Transverse colon (tissue), 4 donors: ENCODE results near the gene MARK2. TPM values are rescaled to one million over a fixed set of nuclear protein-coding genes. Genes with fewer than 3 reads are reported as not detected.

ENCODE experiments used
- DNase-seq: peaks from one replicate; pipeline ENCODE4 v3.0.0-alpha.2; 2019
- H3K27ac ChIP-seq, 4 donors: fragments of 200-600 bp; sonication (generic); 2 replicates each; pipeline ENCODE4 v1.5.1; 2016 to 2018; ENCODE audit warnings: inconsistent platforms in 4 of 4
- H3K27me3 ChIP-seq: fragments of 200-600 bp; sonication (generic); 2 replicates; pipeline ENCODE4 v1.5.1; 2017; ENCODE audit warnings: inconsistent platforms
- H3K36me3 ChIP-seq, 4 donors: fragments of 200-600 bp; sonication (generic); 2 replicates each; pipeline ENCODE4 v1.5.1; 2017 to 2019; ENCODE audit warnings: inconsistent platforms in 4 of 4
- H3K4me1 ChIP-seq, 4 donors: fragments of 200-600 bp; sonication (generic); 2 replicates each; pipeline ENCODE4 v1.5.1; 2017 to 2020; ENCODE audit warnings: inconsistent platforms in 4 of 4
- H3K4me3 ChIP-seq, 4 donors: fragments of 200-600 bp; sonication (generic); 1 replicate in 1 of 4; 2 replicates in 3 of 4; pipeline versions ENCODE4 v1.5.1 to v1.6.1; 2017 to 2019; ENCODE audit warnings: inconsistent platforms in 4 of 4
- H3K9me3 ChIP-seq, 2 donors: fragments of 200-600 bp; sonication (generic); 2 replicates each; pipeline ENCODE4 v1.5.1; 2017 to 2019; ENCODE audit warnings: inconsistent platforms in 2 of 2
- CTCF ChIP-seq, 5 experiments: fragments of 200-600 bp in 3 of 5; fragments of 450-650 bp in 2 of 5; sonication (generic) in 3 of 5; IDR thresholded peaks; 1 replicate in 2 of 5; 2 replicates in 3 of 5; pipeline ENCODE4 v1.5.1; 2016 to 2017; ENCODE audit warnings: antibody characterized with exemption in 5 of 5, inconsistent platforms in 3 of 5, mild to moderate bottlenecking in 2 of 5, moderate library complexity in 1 of 5
- EP300 ChIP-seq: sonication (generic); formaldehyde crosslinking; IDR thresholded peaks from one replicate; pipeline ENCODE4 v1.6.1; 2017; ENCODE audit warnings: antibody characterized with exemption, low read depth
- POLR2A ChIP-seq: fragments of 450-650 bp; IDR thresholded peaks from one replicate; pipeline ENCODE4 v1.6.1; 2016; ENCODE audit warnings: antibody characterized with exemption, mild to moderate bottlenecking, moderate library complexity
- POLR2AphosphoS5 ChIP-seq, 3 donors: sonication (generic); formaldehyde crosslinking; IDR thresholded peaks; one replicate each; pipeline ENCODE4 v1.6.1; 2016; ENCODE audit warnings: antibody characterized with exemption in 3 of 3
- WGBS, 2 donors: methylation state at CpG; one replicate each; pipeline ENCODE4 v1.1.5; 2018; ENCODE audit warnings: low coverage in 1 of 2; 5-methylcytosine and 5-hydroxymethylcytosine counted together
- in situ Hi-C, 4 donors: fragments of 200-750 bp; cut with MboI; loops; one replicate each; pipeline versions ENCODE4 v1.15.0 to v1.15.1; 2017; ENCODE audit warnings: low sequenced_read_pairs in 3 of 4, low pct_ligation_motif_present in 1 of 4, low pct_unique_long_range_greater_than_20kb in 1 of 4
- intact Hi-C: fragments of 100-400 bp; cut with DNase I; formaldehyde crosslinking; loops from one replicate; pipeline ENCODE4 v1.15.1; 2023; ENCODE audit warnings: low total_unique reads
- total RNA-seq, 4 donors: library from RNA; depleted of rRNA; stranded (reverse); fragments of >200 nt; gene quantifications; one replicate each; pipeline ENCODE4 v1.1.0, GENCODE V29; 2016

MARK2 gene
- total RNA-seq, 4 donors from 2014 or later, result 33.0 to 106 (median 77.8) TPM

- H3K27ac ChIP-seq, result peak overlapping the region in 2 of 4 donors; percentile 28 to 86
- no peaks in the 10 kb centered on the region for H3K36me3 ChIP-seq
- in situ Hi-C loops, result no loop called here
- H3K27me3 ChIP-seq, result no peaks in the 10 kb centered on the region
- peak; percentile 52 to 61 (median 55) for TF ChIP-seq CTCF (IDR thresholded peaks at IDR 0.05)
- TF ChIP-seq EP300, result no peak
- 8% methylated on average over 22 of the region's 56 CpGs; no CpG with 5 or more reads in 1 of the 2 donors for WGBS, 2 donors
- H3K4me3 ChIP-seq, result peak overlapping the region; percentile 34 to 56 (median 41)
- peak; percentile 61 for DNase-seq
- peaks cover 42 to 52% (median 49%) of the 10 kb centered on the region in 4 donors for H3K4me1 ChIP-seq
- no peaks in the 10 kb centered on the region for H3K9me3 ChIP-seq
- intact Hi-C loops, result no loop called here
Observed at GRCh38 chr11:63915961-63916836, 77.3 kb downstream of the MARK2 start.

DNA sequence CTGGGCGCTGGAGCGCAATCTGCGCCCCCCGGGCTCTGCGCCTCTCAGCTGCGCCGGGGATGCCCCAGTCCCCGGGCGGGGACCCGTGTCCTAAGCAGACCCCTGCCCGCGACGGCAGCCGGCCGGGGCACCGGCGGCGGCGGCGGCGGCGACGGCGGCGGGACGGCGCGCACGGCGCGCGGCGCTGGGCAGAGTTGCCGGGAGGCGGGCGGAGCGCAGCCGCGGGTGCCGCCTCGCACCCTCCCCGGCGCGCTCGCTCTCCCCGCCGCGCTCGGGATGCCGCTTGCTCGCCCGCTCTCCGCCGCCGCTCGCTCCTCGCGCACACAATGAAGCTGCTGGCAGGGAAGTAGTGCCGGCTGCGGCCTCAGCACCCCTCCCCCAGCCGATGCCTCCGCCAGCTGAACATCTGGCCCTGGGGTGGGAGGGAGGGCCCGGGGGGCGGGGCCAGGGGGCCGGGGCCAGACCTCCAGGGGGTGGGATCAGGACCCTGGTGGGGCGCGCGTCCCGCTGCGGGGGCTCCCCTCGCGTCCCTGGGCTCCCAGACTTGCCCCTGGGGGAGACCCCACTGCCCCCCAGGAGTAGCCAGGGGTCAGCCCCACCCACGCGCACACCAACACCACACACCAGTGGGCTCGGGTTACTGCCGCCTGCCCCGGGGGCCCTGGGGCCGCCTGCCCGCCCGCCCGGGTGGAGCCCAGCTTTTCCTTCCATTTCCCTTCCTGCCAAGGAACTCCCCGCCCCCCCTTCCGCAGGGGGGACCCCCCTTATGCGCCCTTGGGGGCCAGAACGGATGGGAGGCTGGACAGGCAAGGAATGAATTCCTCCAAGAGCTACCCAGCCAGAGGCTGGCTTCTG, 78.2 kb downstream of the MARK2 start, which contains the start of gene RCOR2:
RCOR2 (minus strand) TSS at position 328 of the 855 bp plus-strand sequence. CDS start 708 bp downstream, outside the sequence.
- intact Hi-C loops (no loop called here), in situ Hi-C loops (no loop called here)
- 0% methylated on average over 22 of the region's 85 CpGs; no CpG with 5 or more reads in 1 of the 2 donors for WGBS, 2 donors
- DNase-seq, result peak; percentile 79
- H3K9me3 ChIP-seq, result no peaks in the 10 kb centered on the region
- no peaks in the 10 kb centered on the region for H3K36me3 ChIP-seq
- TF ChIP-seq POLR2AphosphoS5 (IDR thresholded peaks at IDR 0.05), result peak; percentile 20 to 51 (median 47)
- no peak for TF ChIP-seq EP300
- H3K27ac ChIP-seq, result peak within 1 kb of the TSS; percentile 84 to 90 (median 86)
- H3K4me1 ChIP-seq, result peaks cover 42 to 52% (median 49%) of the 10 kb centered on the region in 4 donors
- H3K27me3 ChIP-seq, result no peaks in the 10 kb centered on the region
- peak within 1 kb of the TSS; percentile 34 to 56 (median 41) for H3K4me3 ChIP-seq

GRCh38 chr11:63917692-63918506, 79.0 kb downstream of the MARK2 start:
- 7% methylated on average over 40 of the region's 50 CpGs; no CpG with 5 or more reads in 1 of the 2 donors for WGBS, 2 donors
- intact Hi-C loops (no loop called here), in situ Hi-C loops (no loop called here)
- peak; percentile 62 for DNase-seq
- H3K4me3 ChIP-seq, result peak overlapping the region; percentile 1 to 56 (median 41)
- H3K9me3 ChIP-seq, result no peaks in the 10 kb centered on the region
- H3K27ac ChIP-seq, result peak overlapping the region; percentile 84 to 90 (median 86)
- no peaks in the 10 kb centered on the region for H3K27me3 ChIP-seq
- H3K36me3 ChIP-seq, result no peaks in the 10 kb centered on the region
- TF ChIP-seq CTCF (IDR thresholded peaks at IDR 0.05) (no peak), POLR2AphosphoS5 (IDR thresholded peaks at IDR 0.05) (no peak), POLR2A (no peak)
- H3K4me1 ChIP-seq, result peaks cover 42 to 52% (median 49%) of the 10 kb centered on the region in 4 donors

DNA sequence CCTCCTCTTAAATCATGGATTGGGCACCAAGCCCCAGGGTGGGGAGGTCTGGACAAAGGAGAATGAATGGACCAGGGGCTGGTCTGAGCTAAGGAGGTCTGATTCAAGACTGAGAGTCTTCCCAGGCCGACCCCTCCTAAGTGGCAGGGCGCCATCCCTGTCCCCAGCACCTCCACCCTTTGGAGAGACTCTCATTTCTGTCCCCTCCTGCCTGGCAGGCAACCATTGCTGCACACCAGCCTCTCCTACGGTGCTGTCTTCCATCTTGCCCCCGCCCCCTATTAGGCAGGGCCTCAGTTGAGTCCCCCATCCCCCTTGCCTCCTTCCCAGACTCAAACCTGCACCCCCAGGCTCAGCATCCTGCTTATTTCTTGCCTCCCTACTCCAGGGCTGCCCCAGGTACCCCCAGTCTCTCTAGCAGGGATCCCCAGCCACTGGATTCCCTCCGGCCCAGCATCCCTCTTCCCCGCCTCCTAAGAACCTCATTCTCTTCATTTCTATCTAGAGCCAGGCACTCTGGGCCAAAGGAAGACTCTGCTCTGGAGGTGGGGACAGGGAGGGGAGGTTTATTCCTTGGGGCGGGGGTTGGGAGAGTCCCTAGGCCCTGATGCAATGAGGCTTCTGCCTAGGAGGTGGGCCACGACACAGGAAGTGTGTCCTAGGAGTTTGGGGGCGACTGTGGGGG, 79.7 kb downstream of the MARK2 start:
- H3K36me3 ChIP-seq, result no peaks in the 10 kb centered on the region
- no peak for TF ChIP-seq POLR2AphosphoS5 (IDR thresholded peaks at IDR 0.05)
- no peak for TF ChIP-seq CTCF (IDR thresholded peaks at IDR 0.05)
- TF ChIP-seq POLR2A, result no peak
- TF ChIP-seq EP300, result no peak
- in situ Hi-C loops (no loop called here), intact Hi-C loops (no loop called here)
- DNase-seq, result no peak
- WGBS, 2 donors, result 34 to 43% methylated on average over 3 to 9 of the region's 9 CpGs
- H3K4me3 ChIP-seq, result peak overlapping the region in 3 of 4 donors; percentile 20 to 56 (median 28)
- peaks cover 42 to 52% (median 49%) of the 10 kb centered on the region in 4 donors for H3K4me1 ChIP-seq
- H3K27ac ChIP-seq, result peak overlapping the region; percentile 84 to 90 (median 86)
- no peaks in the 10 kb centered on the region for H3K9me3 ChIP-seq
- H3K27me3 ChIP-seq, result no peaks in the 10 kb centered on the region
